ENCODE results near the gene YARS1. TPM values are rescaled to one million over a fixed set of nuclear protein-coding genes. Genes with fewer than 3 reads are reported as not detected.

YARS1 gene
- 43.4 TPM for total RNA-seq

- DNase-seq, result peak; percentile 99
Measured at GRCh38 chr1:32817159-32817814, at the start of gene YARS1, which contains the start of gene S100PBP. Gene YARS1, minus strand, starts transcription at chr1:32817358. Its CDS starts 114 bp downstream, at chr1:32817244. Gene S100PBP, plus strand, starts transcription at chr1:32817653. Its CDS starts 8,447 bp downstream, at chr1:32826100.

- no peak for DNase-seq
Measured at GRCh38 chr1:32865639-32866405, 48.7 kb upstream of the YARS1 start.

- no peak for DNase-seq
Measured at GRCh38 chr1:32864375-32865019, 47.3 kb upstream of the YARS1 start.

- DNase-seq, result no peak
Measured at GRCh38 chr1:32863881-32864245, 46.7 kb upstream of the YARS1 start.

GRCh38 chr1:32863218-32863880, 46.2 kb upstream of the YARS1 start:
- DNase-seq, result no peak

- DNase-seq, result peak; percentile 54
Measured at GRCh38 chr1:32861904-32862695, 44.9 kb upstream of the YARS1 start.

- DNase-seq, result no peak
Measured at GRCh38 chr1:32860566-32860965, 43.4 kb upstream of the YARS1 start.

- DNase-seq, result no peak
Measured at GRCh38 chr1:32859915-32860314, 42.8 kb upstream of the YARS1 start.

- no peak for DNase-seq
Measured at GRCh38 chr1:32858791-32859190, 41.6 kb upstream of the YARS1 start.

- DNase-seq, result no peak
Measured at GRCh38 chr1:32858136-32858535, 41.0 kb upstream of the YARS1 start.

- no peak for DNase-seq
Measured at GRCh38 chr1:32855861-32856617, 38.9 kb upstream of the YARS1 start.

- DNase-seq, result no peak
Measured at GRCh38 chr1:32848354-32849063, 31.4 kb upstream of the YARS1 start.

GRCh38 chr1:32831878-32832277, 14.7 kb upstream of the YARS1 start:
- DNase-seq, result no peak

- DNase-seq, result no peak
Measured at GRCh38 chr1:32830092-32830852, 13.1 kb upstream of the YARS1 start.

GRCh38 chr1:32828341-32828740, 11.2 kb upstream of the YARS1 start:
- no peak for DNase-seq

- DNase-seq, result no peak
Measured at GRCh38 chr1:32825181-32825580, 8.0 kb upstream of the YARS1 start.

- DNase-seq, result no peak
Measured at GRCh38 chr1:32818804-32819541, 1.8 kb upstream of the YARS1 start.

GRCh38 chr1:32817815-32818786, 943 bp upstream of the YARS1 start:
- peak; percentile 24 for DNase-seq
